ENCODE data around the gene ANKMY1.

DNA sequence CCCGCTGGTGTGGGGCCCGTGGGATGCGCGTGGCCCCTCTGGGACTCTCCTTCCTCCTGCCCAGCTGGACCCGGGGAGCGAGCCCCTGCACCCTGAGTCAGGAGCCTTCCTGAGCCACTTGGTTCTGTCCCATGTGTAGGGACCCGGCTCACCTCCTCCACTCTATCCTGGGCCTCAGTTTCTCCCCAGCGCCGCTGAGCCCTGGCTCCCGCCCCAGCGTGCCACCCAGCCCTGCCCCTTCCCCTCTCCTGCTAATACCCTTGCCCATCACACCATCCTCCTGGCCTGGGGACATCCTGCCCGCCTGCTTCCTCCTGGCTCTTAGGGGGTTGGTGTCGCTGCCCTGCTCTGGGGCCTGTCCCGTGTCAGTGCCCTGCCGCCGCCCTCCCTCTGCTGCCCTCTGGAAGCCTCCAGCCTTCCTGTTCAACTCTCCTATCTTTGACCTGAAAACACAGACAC lies 97.5 kb downstream of the ANKMY1 start:
- TF ChIP-seq EZH2 (IDR thresholded peaks at IDR 0.05; ENCODE audit: low read length, unreplicated experiment): no peak
- TF ChIP-seq EZH2phosphoT487 (IDR thresholded peaks at IDR 0.05; ENCODE audit: borderline replicate concordance, low read length): no peak
- TF ChIP-seq CTCF (conservative IDR thresholded peaks at IDR 0.05; ENCODE audit: low read depth, low read length): no peak

Measured in PC-3 (cell line).